Mesendoderm (in vitro differentiated cells): ENCODE measurements around the gene EVI5.

Source experiments
- DNase-seq: peaks from one replicate; pipeline ENCODE4 v3.0.0; 2013
- H2AK5ac ChIP-seq: 2 replicates; pipeline ENCODE4 v1.6.1; 2013; ENCODE audit warnings: low read length, inconsistent platforms
- H2BK120ac ChIP-seq: 2 replicates; pipeline ENCODE4 v1.6.1; 2013; ENCODE audit warnings: low read depth, mild to moderate bottlenecking, low read length, moderate library complexity, mixed read lengths
- H2BK15ac ChIP-seq: replicated peaks from 2 replicates; pipeline ENCODE4 v1.6.1; 2013; ENCODE audit warnings: low read depth, mild to moderate bottlenecking, moderate library complexity
- H2BK5ac ChIP-seq: 2 replicates; pipeline ENCODE4 v1.6.1; 2013; ENCODE audit warnings: low read length, inconsistent platforms
- H3K18ac ChIP-seq: 2 replicates; pipeline ENCODE4 v1.6.1; 2013; ENCODE audit warnings: mild to moderate bottlenecking, low read length, mixed read lengths
- H3K23ac ChIP-seq: one replicate; pipeline ENCODE4 v1.6.1; 2013; ENCODE audit warnings: low read length
- H3K27ac ChIP-seq: 2 replicates; pipeline ENCODE4 v1.5.1; 2013; ENCODE audit warnings: low read depth, mild to moderate bottlenecking, inconsistent platforms, low read length, moderate library complexity
- H3K27me3 ChIP-seq: 2 replicates; pipeline ENCODE4 v1.6.1; 2013; ENCODE audit warnings: low read length, control low read depth, mild to moderate bottlenecking, inconsistent platforms; ENCODE audit not compliant: insufficient read depth, poor library complexity
- H3K36me3 ChIP-seq: 2 replicates; pipeline ENCODE4 v1.6.1; 2013; ENCODE audit warnings: low read length, inconsistent platforms; ENCODE audit not compliant: control insufficient read depth, insufficient read depth
- H3K4ac ChIP-seq: one replicate; pipeline ENCODE4 v1.6.1; 2013; ENCODE audit warnings: low read depth, mild to moderate bottlenecking, low read length, moderate library complexity
- H3K4me1 ChIP-seq: 2 replicates; pipeline ENCODE4 v1.6.1; 2013; ENCODE audit warnings: low read depth, low read length, inconsistent platforms; ENCODE audit not compliant: control insufficient read depth
- H3K4me2 ChIP-seq: 2 replicates; pipeline ENCODE4 v1.6.1; 2013; ENCODE audit warnings: low read length
- H3K4me3 ChIP-seq: 2 replicates; pipeline ENCODE4 v1.5.1; 2013; ENCODE audit warnings: mild to moderate bottlenecking, low read length
- H3K56ac ChIP-seq: one replicate; pipeline ENCODE4 v1.6.1; 2013; ENCODE audit warnings: low read length
- H3K79me1 ChIP-seq: 2 replicates; pipeline ENCODE4 v1.6.1; 2013; ENCODE audit warnings: low read length, inconsistent platforms
- H3K79me2 ChIP-seq: 2 replicates; pipeline ENCODE4 v1.6.1; 2013; ENCODE audit warnings: mild to moderate bottlenecking, low read length; ENCODE audit not compliant: control insufficient read depth, insufficient read depth
- H3K9ac ChIP-seq: 2 replicates; pipeline ENCODE4 v1.6.1; 2013; ENCODE audit warnings: low read length, inconsistent platforms
- H4K5ac ChIP-seq: one replicate; pipeline ENCODE4 v1.6.1; 2013; ENCODE audit warnings: low read length
- H4K8ac ChIP-seq: one replicate; pipeline ENCODE4 v1.6.1; 2013; ENCODE audit warnings: low read depth, mild to moderate bottlenecking, control low read depth, low read length, moderate library complexity
- WGBS: extraction: QIAGEN DNeasy Blood & Tissue Kit; methylation state at CpG from one replicate; pipeline ENCODE4 v1.1.7; 2013; ENCODE audit warnings: low lambda C conversion rate, missing lambda C conversion rate; ENCODE audit not compliant: insufficient coverage; ENCODE audit errors: extremely low coverage; 5-methylcytosine and 5-hydroxymethylcytosine counted together

EVI5 gene

GRCh38 chr1:92695104-92695503 lies 89.8 kb downstream of the EVI5 start:
- no peaks in the 10 kb centered on the region for H3K27me3 ChIP-seq
- no peak overlapping the region for H4K8ac ChIP-seq
- H3K79me1 ChIP-seq = no peaks in the 10 kb centered on the region
- no peak overlapping the region for H2BK15ac ChIP-seq
- no peak overlapping the region for H3K4me2 ChIP-seq
- no peak overlapping the region for H2AK5ac ChIP-seq
- H3K18ac ChIP-seq = no peak overlapping the region
- no peak overlapping the region for H3K56ac ChIP-seq
- H3K4me1 ChIP-seq = no peaks in the 10 kb centered on the region
- no peaks in the 10 kb centered on the region for H3K79me2 ChIP-seq
- no peak for DNase-seq
- H4K5ac ChIP-seq = no peak overlapping the region
- H2BK120ac ChIP-seq = no peak overlapping the region
- no peak overlapping the region for H3K4me3 ChIP-seq
- no peak overlapping the region for H3K9ac ChIP-seq
- H3K4ac ChIP-seq = no peak overlapping the region
- no peak overlapping the region for H3K27ac ChIP-seq
- no peak overlapping the region for H2BK5ac ChIP-seq
- H3K36me3 ChIP-seq = no peaks in the 10 kb centered on the region
- no peak overlapping the region for H3K23ac ChIP-seq

- H3K27me3 ChIP-seq = no peaks in the 10 kb centered on the region
- no peaks in the 10 kb centered on the region for H3K36me3 ChIP-seq
- no peak overlapping the region for H4K5ac ChIP-seq
- H3K23ac ChIP-seq = no peak overlapping the region
- H3K27ac ChIP-seq = no peak overlapping the region
- H3K79me2 ChIP-seq = no peaks in the 10 kb centered on the region
- H3K4me1 ChIP-seq = no peaks in the 10 kb centered on the region
- no peak for DNase-seq
- H3K9ac ChIP-seq = no peak overlapping the region
- H2AK5ac ChIP-seq = no peak overlapping the region
- no peak overlapping the region for H3K4ac ChIP-seq
- no peak overlapping the region for H3K4me2 ChIP-seq
- H3K18ac ChIP-seq = no peak overlapping the region
- H3K79me1 ChIP-seq = no peaks in the 10 kb centered on the region
- H2BK120ac ChIP-seq = no peak overlapping the region
- WGBS = no CpG with 5 or more reads among the region's 1 CpG
- no peak overlapping the region for H2BK5ac ChIP-seq
- no peak overlapping the region for H4K8ac ChIP-seq
- no peak overlapping the region for H2BK15ac ChIP-seq
- H3K4me3 ChIP-seq = no peak overlapping the region
- H3K56ac ChIP-seq = no peak overlapping the region
Measured at GRCh38 chr1:92691925-92692324, 93.0 kb downstream of the EVI5 start.

GRCh38 chr1:92690212-92690906 lies 94.5 kb downstream of the EVI5 start:
- Histone ChIP-seq H2AK5ac (no peak overlapping the region), H3K79me2 (no peaks in the 10 kb centered on the region), H3K27me3 (no peaks in the 10 kb centered on the region), H3K79me1 (no peaks in the 10 kb centered on the region), H3K4me3 (no peak overlapping the region), H2BK15ac (no peak overlapping the region), H3K36me3 (no peaks in the 10 kb centered on the region), H2BK5ac (no peak overlapping the region), H2BK120ac (no peak overlapping the region), H3K27ac (no peak overlapping the region), H3K4me2 (no peak overlapping the region), H3K56ac (no peak overlapping the region), H3K4ac (no peak overlapping the region), H3K4me1 (no peaks in the 10 kb centered on the region), H3K23ac (no peak overlapping the region), H4K5ac (no peak overlapping the region), H3K18ac (no peak overlapping the region), H4K8ac (no peak overlapping the region), H3K9ac (no peak overlapping the region)
- no CpG with 5 or more reads among the region's 3 CpGs for WGBS
- no peak for DNase-seq

- Histone ChIP-seq H3K23ac (no peak overlapping the region), H4K8ac (no peak overlapping the region), H3K4me3 (no peak overlapping the region), H2BK5ac (no peak overlapping the region), H4K5ac (no peak overlapping the region), H3K27me3 (no peaks in the 10 kb centered on the region), H3K27ac (no peak overlapping the region), H3K18ac (no peak overlapping the region), H3K4me1 (no peaks in the 10 kb centered on the region), H3K9ac (no peak overlapping the region), H3K79me2 (no peaks in the 10 kb centered on the region), H3K79me1 (no peaks in the 10 kb centered on the region), H3K4ac (no peak overlapping the region), H3K36me3 (no peaks in the 10 kb centered on the region), H2BK15ac (no peak overlapping the region), H3K4me2 (no peak overlapping the region), H3K56ac (no peak overlapping the region), H2AK5ac (no peak overlapping the region), H2BK120ac (no peak overlapping the region)
- DNase-seq = no peak
- no CpG with 5 or more reads among the region's 4 CpGs for WGBS
Measured at GRCh38 chr1:92679980-92680379, 104.9 kb downstream of the EVI5 start.

GRCh38 chr1:92663775-92664174 lies 121.1 kb downstream of the EVI5 start:
- no peak overlapping the region for H3K56ac ChIP-seq
- H3K79me2 ChIP-seq = no peaks in the 10 kb centered on the region
- no peak overlapping the region for H4K8ac ChIP-seq
- H3K4ac ChIP-seq = no peak overlapping the region
- no peaks in the 10 kb centered on the region for H3K36me3 ChIP-seq
- H2BK5ac ChIP-seq = no peak overlapping the region
- H3K27me3 ChIP-seq = no peaks in the 10 kb centered on the region
- no CpG with 5 or more reads among the region's 5 CpGs for WGBS
- no peak overlapping the region for H3K4me2 ChIP-seq
- no peaks in the 10 kb centered on the region for H3K79me1 ChIP-seq
- no peaks in the 10 kb centered on the region for H3K4me1 ChIP-seq
- no peak overlapping the region for H2BK120ac ChIP-seq
- no peak for DNase-seq
- no peak overlapping the region for H3K4me3 ChIP-seq
- no peak overlapping the region for H2BK15ac ChIP-seq
- no peak overlapping the region for H3K23ac ChIP-seq
- H3K18ac ChIP-seq = no peak overlapping the region
- no peak overlapping the region for H3K9ac ChIP-seq
- no peak overlapping the region for H2AK5ac ChIP-seq
- H3K27ac ChIP-seq = no peak overlapping the region
- no peak overlapping the region for H4K5ac ChIP-seq

- H2AK5ac ChIP-seq = no peak overlapping the region
- H3K79me2 ChIP-seq = no peaks in the 10 kb centered on the region
- H3K27ac ChIP-seq = no peak overlapping the region
- H3K23ac ChIP-seq = no peak overlapping the region
- no peak overlapping the region for H3K56ac ChIP-seq
- no peak overlapping the region for H2BK120ac ChIP-seq
- H3K4me3 ChIP-seq = no peak overlapping the region
- no peak overlapping the region for H3K4me2 ChIP-seq
- no peak overlapping the region for H4K8ac ChIP-seq
- H2BK15ac ChIP-seq = no peak overlapping the region
- H3K18ac ChIP-seq = no peak overlapping the region
- no peak overlapping the region for H4K5ac ChIP-seq
- no peak overlapping the region for H2BK5ac ChIP-seq
- H3K4ac ChIP-seq = no peak overlapping the region
- no peaks in the 10 kb centered on the region for H3K79me1 ChIP-seq
- H3K36me3 ChIP-seq = no peaks in the 10 kb centered on the region
- H3K9ac ChIP-seq = no peak overlapping the region
- no CpG with 5 or more reads among the region's 3 CpGs for WGBS
- H3K27me3 ChIP-seq = no peaks in the 10 kb centered on the region
- no peak for DNase-seq
- no peaks in the 10 kb centered on the region for H3K4me1 ChIP-seq
Measured at GRCh38 chr1:92662048-92662447, 122.9 kb downstream of the EVI5 start.
